ENCODE results near the gene TSEN54.

TSEN54 gene

DNA sequence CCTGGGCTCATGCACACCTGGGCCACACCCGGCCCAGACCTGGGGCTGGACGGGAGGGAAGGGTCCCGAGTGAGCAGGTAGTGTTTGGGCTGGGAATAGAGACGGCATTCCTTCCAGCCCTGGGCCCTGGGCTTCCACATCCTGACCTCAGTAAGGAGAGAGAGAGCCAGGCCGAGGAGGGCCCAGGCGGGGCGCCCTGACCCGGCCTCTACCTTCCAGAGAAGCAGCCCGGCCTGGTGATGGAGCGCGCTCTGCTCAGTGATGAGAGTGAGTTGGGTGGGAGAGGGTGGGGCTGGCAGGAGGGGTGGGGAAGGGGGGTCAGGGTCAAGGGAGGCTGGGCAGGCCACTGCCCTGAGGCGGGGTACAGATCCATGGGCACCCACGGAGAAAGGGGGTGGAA is 57.7 kb downstream of the TSEN54 start:
- H3K36me3 ChIP-seq (ENCODE audit: control insufficient read depth, insufficient read depth, low read length): no peaks in the 10 kb centered on the region
- no peaks in the 10 kb centered on the region for H3K9me3 ChIP-seq (ENCODE audit: control insufficient read depth, low read length)
- no peak overlapping the region for H3K4me3 ChIP-seq (ENCODE audit: insufficient read depth, low read depth, low read length)
- H3K27me3 ChIP-seq (ENCODE audit: control insufficient read depth, insufficient read depth, low read length, poor library complexity, severe bottlenecking): no peaks in the 10 kb centered on the region
- no peak overlapping the region for H3K27ac ChIP-seq (ENCODE audit: insufficient read depth, low read depth, low read length, poor library complexity, severe bottlenecking)
- H3K4me1 ChIP-seq (ENCODE audit: control insufficient read depth, insufficient read depth, low read length): no peaks in the 10 kb centered on the region
- WGBS, 2 experiments: 93 to 94% methylated on average over 13 of the region's 13 CpGs
